ENCODE data around the gene NPAS3. TPM values are rescaled to one million over a fixed set of nuclear protein-coding genes. Genes with fewer than 3 reads are reported as not detected.

The NPAS3 gene
- polyA plus RNA-seq, 1 donor, result 1.0 TPM

DNA sequence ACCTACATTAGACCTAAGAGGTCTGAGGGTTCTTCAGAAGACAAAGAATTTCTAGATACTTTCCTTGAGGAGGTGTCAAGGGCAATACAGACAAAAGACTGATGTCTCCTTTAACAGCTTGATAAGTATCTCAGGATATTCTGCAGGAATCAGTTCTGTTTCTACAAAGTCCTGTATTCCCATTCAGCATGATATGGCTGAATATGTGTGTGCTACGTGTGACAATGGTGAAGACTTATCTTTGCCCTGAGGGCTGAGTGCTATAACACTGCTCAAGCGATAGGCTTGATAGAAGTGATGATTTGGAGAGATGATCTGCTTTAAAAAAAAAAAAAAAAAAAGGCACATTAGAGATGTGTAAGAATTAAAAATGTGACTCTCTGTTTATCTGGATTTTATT is 582.5 kb downstream of the NPAS3 start:
- no peaks in the 10 kb centered on the region for H3K27me3 ChIP-seq (ENCODE audit: control insufficient read depth, insufficient read depth, low read length)
- no peak for DNase-seq
- no peak overlapping the region for H3K4me3 ChIP-seq (ENCODE audit: low read length)
- no peak overlapping the region for H3K27ac ChIP-seq (ENCODE audit: low read length)
- no peaks in the 10 kb centered on the region for H3K4me1 ChIP-seq (ENCODE audit: control insufficient read depth, insufficient read depth, low read length)
- H3K9me3 ChIP-seq (ENCODE audit: control insufficient read depth, low read depth, low read length), result no peaks in the 10 kb centered on the region
- 43% methylated on average over 1 of the region's 2 CpGs for WGBS (ENCODE audit: insufficient coverage, low lambda C conversion rate)
- no peaks in the 10 kb centered on the region for H3K36me3 ChIP-seq (ENCODE audit: control insufficient read depth, insufficient read depth, low read length)

DNA sequence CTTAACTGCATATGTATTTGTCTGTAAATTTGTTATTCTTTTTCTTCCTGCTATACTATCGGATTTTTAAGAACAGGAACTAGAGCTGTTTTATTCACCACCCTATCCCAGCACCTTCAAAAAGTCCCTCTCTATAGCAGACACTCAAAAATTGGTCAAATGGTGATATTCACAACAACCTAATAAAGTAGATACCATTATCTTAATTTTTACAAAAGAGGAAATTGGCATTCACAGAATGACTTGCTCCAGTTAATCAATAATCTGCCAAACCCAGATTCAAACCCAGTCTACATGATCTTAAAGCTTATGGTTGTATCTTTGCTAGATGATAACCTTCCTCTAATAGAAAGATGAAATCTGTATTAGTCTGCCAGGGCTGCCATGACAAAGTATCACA is 585.6 kb downstream of the NPAS3 start:
- H3K27ac ChIP-seq (ENCODE audit: low read length), result no peak overlapping the region
- no peaks in the 10 kb centered on the region for H3K36me3 ChIP-seq (ENCODE audit: control insufficient read depth, insufficient read depth, low read length)
- no peaks in the 10 kb centered on the region for H3K9me3 ChIP-seq (ENCODE audit: control insufficient read depth, low read depth, low read length)
- no peak overlapping the region for H3K4me3 ChIP-seq (ENCODE audit: low read length)
- H3K27me3 ChIP-seq (ENCODE audit: control insufficient read depth, insufficient read depth, low read length), result no peaks in the 10 kb centered on the region
- no peaks in the 10 kb centered on the region for H3K4me1 ChIP-seq (ENCODE audit: control insufficient read depth, insufficient read depth, low read length)
- WGBS (ENCODE audit: insufficient coverage, low lambda C conversion rate), result no CpG with 5 or more reads among the region's 1 CpG
- DNase-seq, result no peak

DNA sequence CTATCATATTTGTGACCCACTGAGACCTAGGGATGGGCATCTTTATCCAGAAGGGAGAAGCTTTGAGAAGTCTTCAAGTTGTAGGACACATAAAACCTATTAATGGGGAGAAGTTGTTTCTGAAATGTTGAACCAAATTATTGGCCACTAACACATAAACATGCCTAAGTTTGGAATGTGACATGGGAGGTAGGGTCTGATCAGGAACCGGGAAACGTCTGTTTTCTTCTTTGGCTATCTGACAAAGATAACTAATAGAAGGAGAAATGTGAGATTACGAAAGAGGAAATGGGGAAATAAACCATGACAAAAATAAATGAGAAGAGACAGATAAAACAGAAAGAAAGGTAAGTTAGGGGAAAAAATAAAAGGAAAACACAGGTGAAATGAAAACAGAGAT is 586.9 kb downstream of the NPAS3 start:
- no peaks in the 10 kb centered on the region for H3K27me3 ChIP-seq (ENCODE audit: control insufficient read depth, insufficient read depth, low read length)
- WGBS (ENCODE audit: insufficient coverage, low lambda C conversion rate), result 69% methylated on average over 3 of the region's 3 CpGs
- no peak overlapping the region for H3K27ac ChIP-seq (ENCODE audit: low read length)
- no peak overlapping the region for H3K4me3 ChIP-seq (ENCODE audit: low read length)
- H3K36me3 ChIP-seq (ENCODE audit: control insufficient read depth, insufficient read depth, low read length), result no peaks in the 10 kb centered on the region
- no peaks in the 10 kb centered on the region for H3K4me1 ChIP-seq (ENCODE audit: control insufficient read depth, insufficient read depth, low read length)
- H3K9me3 ChIP-seq (ENCODE audit: control insufficient read depth, low read depth, low read length), result no peaks in the 10 kb centered on the region
- no peak for DNase-seq

DNA sequence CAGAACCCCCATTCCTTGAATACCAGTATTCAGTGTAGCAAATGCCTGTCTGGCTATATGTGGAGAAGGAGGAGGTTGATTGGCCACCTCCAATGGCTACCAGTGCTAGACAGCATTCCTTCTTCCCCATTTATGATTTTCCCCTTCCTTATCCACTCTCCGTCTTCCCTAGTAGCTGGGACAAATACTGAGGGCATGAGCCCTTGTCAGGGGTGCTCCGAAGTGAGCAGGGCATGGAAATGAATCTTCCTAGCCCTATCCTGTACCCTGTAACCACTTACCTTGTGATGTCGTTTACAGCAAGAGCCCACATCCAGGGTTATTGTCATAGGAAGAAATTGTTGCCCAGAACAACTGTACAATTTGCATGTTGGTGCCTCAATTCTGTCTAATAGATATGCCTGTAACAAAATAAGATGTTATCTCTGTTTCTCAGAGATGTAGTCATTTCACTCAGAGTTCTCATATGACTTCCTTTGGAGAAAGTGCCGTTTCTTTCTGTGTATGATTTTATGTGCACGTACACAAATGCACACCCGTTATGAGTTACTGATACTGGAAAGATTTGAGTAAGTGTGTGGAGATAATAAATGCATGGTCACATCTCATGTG is 588.5 kb downstream of the NPAS3 start:
- Histone ChIP-seq H3K4me3 (ENCODE audit: low read length) (no peak overlapping the region), H3K9me3 (ENCODE audit: control insufficient read depth, low read depth, low read length) (no peaks in the 10 kb centered on the region), H3K36me3 (ENCODE audit: control insufficient read depth, insufficient read depth, low read length) (no peaks in the 10 kb centered on the region), H3K27me3 (ENCODE audit: control insufficient read depth, insufficient read depth, low read length) (no peaks in the 10 kb centered on the region), H3K27ac (ENCODE audit: low read length) (no peak overlapping the region), H3K4me1 (ENCODE audit: control insufficient read depth, insufficient read depth, low read length) (no peaks in the 10 kb centered on the region)
- DNase-seq, result no peak
- 100% methylated on average over 2 of the region's 6 CpGs for WGBS (ENCODE audit: insufficient coverage, low lambda C conversion rate)

DNA sequence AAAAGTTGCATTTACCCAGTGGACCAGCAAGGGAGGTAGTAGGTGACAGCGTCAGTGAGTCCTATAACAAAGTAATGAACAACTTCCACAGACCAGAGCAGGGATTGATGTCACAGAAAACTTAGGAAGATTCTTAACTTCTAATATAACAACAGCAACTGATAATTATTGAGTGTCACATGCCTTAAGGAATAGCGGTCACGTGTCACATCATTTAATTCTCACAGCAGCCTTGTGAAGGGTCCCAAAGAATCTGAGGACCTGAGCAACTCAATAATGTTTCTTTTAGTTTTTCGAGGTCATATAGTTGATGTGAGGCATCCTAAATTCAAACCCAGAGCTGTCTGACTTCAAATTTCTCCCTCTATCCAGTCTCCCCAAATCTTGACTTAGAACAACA is 590.0 kb downstream of the NPAS3 start:
- 80% methylated on average over 1 of the region's 4 CpGs for WGBS (ENCODE audit: insufficient coverage, low lambda C conversion rate)
- DNase-seq, result no peak
- no peak overlapping the region for H3K4me3 ChIP-seq (ENCODE audit: low read length)
- H3K4me1 ChIP-seq (ENCODE audit: control insufficient read depth, insufficient read depth, low read length), result no peaks in the 10 kb centered on the region
- no peaks in the 10 kb centered on the region for H3K36me3 ChIP-seq (ENCODE audit: control insufficient read depth, insufficient read depth, low read length)
- H3K27me3 ChIP-seq (ENCODE audit: control insufficient read depth, insufficient read depth, low read length), result no peaks in the 10 kb centered on the region
- H3K9me3 ChIP-seq (ENCODE audit: control insufficient read depth, low read depth, low read length), result no peaks in the 10 kb centered on the region
- no peak overlapping the region for H3K27ac ChIP-seq (ENCODE audit: low read length)

DNA sequence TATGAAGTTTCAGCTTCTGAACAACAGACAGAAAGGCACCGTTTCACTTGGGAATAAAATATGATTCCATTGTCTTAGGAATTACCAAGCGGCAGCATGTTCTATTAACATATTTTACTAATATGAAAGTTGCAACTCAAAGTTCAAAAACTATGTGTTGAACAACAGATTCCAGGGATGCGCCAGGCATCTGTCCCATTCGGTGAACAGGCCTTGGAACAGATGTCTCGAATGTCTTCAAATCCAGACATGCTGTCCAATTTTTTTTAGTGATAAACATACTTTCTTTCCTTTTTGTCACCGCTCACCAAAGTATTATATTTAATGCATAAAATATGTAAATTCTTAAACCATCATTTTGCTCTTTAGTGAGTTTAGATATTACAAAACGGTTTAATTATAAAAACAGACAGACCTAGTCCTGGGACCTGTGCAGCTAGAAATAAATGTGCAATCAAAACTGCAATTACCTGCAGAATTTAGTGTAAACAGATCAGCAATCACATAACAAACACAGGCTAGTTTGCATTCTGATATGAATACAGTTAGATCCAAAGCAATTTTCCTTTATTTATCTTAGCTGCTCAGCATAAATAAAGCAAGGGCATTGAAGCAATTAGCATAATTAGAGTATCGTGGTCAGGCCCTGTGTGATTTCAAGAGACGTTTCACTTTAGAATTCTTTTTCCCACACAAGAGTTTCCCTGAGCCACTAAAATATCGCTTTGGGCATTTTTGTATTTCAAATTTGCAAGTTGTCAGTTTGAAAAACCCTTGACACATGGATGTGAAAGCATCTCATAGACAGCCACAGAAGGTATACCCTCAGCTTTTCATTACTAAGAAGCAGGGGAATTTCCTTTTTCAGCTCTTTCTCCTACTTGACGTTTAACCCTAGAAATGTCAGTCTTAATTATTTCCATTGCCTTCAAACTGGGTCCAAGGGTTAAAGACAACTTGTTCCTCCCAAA is 591.4 kb downstream of the NPAS3 start:
- Histone ChIP-seq H3K27ac (ENCODE audit: low read length) (no peak overlapping the region), H3K4me1 (ENCODE audit: control insufficient read depth, insufficient read depth, low read length) (no peaks in the 10 kb centered on the region), H3K27me3 (ENCODE audit: control insufficient read depth, insufficient read depth, low read length) (no peaks in the 10 kb centered on the region), H3K4me3 (ENCODE audit: low read length) (no peak overlapping the region), H3K9me3 (ENCODE audit: control insufficient read depth, low read depth, low read length) (no peaks in the 10 kb centered on the region), H3K36me3 (ENCODE audit: control insufficient read depth, insufficient read depth, low read length) (no peaks in the 10 kb centered on the region)
- 100% methylated on average over 3 of the region's 11 CpGs for WGBS (ENCODE audit: insufficient coverage, low lambda C conversion rate)
- DNase-seq, result no peak

DNA sequence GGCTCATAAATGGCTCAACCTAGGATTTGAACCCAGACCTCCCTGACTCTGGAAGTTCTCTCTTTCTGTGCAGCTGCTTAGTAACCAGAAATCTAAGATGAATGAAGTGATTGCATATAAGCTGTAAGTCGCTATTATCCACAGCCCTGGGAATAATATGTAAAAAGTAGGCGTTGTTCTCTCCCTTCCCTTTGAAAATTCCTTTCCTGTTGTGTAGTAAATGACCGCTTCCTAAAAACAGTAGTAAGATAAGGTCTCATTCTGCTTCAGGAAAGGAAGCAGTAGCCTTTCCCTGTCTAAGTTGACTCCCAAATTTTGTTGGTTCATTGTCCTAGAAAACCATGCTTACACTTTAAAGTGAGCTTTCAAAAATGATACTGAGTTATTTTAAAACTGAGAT is 593.9 kb downstream of the NPAS3 start:
- H3K27me3 ChIP-seq (ENCODE audit: control insufficient read depth, insufficient read depth, low read length), result no peaks in the 10 kb centered on the region
- no peaks in the 10 kb centered on the region for H3K36me3 ChIP-seq (ENCODE audit: control insufficient read depth, insufficient read depth, low read length)
- no CpG with 5 or more reads among the region's 3 CpGs for WGBS (ENCODE audit: insufficient coverage, low lambda C conversion rate)
- no peak overlapping the region for H3K27ac ChIP-seq (ENCODE audit: low read length)
- DNase-seq, result no peak
- H3K4me1 ChIP-seq (ENCODE audit: control insufficient read depth, insufficient read depth, low read length), result no peaks in the 10 kb centered on the region
- H3K9me3 ChIP-seq (ENCODE audit: control insufficient read depth, low read depth, low read length), result no peaks in the 10 kb centered on the region
- H3K4me3 ChIP-seq (ENCODE audit: low read length), result no peak overlapping the region

DNA sequence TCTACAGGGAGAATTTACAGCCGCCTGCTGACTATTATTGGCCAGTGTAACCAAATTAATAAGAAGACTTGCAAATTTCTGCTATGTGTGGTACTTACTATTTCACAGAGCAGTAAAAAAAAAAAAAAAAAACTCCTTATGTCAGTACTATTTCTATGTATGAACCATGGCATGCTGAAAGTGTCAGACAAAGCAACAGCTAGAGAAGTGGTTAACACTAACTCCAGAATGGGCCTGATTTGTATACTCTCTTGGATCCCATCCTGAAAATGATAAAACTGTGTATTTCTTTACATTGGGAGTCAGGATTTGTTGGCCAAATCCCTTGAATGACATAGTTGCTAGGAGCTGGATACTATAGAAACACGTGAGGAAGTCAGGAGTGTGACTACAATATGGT is 595.4 kb downstream of the NPAS3 start:
- H3K36me3 ChIP-seq (ENCODE audit: control insufficient read depth, insufficient read depth, low read length), result no peaks in the 10 kb centered on the region
- H3K9me3 ChIP-seq (ENCODE audit: control insufficient read depth, low read depth, low read length), result no peaks in the 10 kb centered on the region
- H3K27me3 ChIP-seq (ENCODE audit: control insufficient read depth, insufficient read depth, low read length), result no peaks in the 10 kb centered on the region
- H3K4me1 ChIP-seq (ENCODE audit: control insufficient read depth, insufficient read depth, low read length), result no peaks in the 10 kb centered on the region
- DNase-seq, result no peak
- no peak overlapping the region for H3K27ac ChIP-seq (ENCODE audit: low read length)
- WGBS (ENCODE audit: insufficient coverage, low lambda C conversion rate), result no CpG with 5 or more reads among the region's 2 CpGs
- H3K4me3 ChIP-seq (ENCODE audit: low read length), result no peak overlapping the region

DNA sequence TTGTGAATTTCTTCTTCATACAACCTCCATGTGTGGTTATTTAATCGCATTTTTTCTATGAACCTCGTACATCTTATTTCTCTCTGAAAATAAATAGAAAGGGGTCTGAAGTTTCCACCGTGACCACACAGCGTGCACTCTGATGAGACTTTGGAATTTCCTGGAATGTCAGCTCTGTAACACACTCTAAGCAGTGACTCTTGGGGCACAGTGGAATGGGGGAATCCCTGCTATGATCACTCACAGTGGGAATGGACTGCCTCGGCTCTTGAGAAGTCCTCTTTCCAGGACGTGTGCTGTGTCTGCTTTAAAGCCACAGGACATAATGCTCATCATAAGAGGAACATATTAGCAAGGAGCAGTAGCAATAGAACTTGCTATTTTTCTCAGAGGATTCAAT is 596.0 kb downstream of the NPAS3 start:
- Histone ChIP-seq H3K4me3 (ENCODE audit: low read length) (no peak overlapping the region), H3K27ac (ENCODE audit: low read length) (no peak overlapping the region), H3K9me3 (ENCODE audit: control insufficient read depth, low read depth, low read length) (no peaks in the 10 kb centered on the region), H3K36me3 (ENCODE audit: control insufficient read depth, insufficient read depth, low read length) (no peaks in the 10 kb centered on the region), H3K4me1 (ENCODE audit: control insufficient read depth, insufficient read depth, low read length) (no peaks in the 10 kb centered on the region), H3K27me3 (ENCODE audit: control insufficient read depth, insufficient read depth, low read length) (no peaks in the 10 kb centered on the region)
- DNase-seq, result no peak
- WGBS (ENCODE audit: insufficient coverage, low lambda C conversion rate), result 75% methylated on average over 2 of the region's 6 CpGs

DNA sequence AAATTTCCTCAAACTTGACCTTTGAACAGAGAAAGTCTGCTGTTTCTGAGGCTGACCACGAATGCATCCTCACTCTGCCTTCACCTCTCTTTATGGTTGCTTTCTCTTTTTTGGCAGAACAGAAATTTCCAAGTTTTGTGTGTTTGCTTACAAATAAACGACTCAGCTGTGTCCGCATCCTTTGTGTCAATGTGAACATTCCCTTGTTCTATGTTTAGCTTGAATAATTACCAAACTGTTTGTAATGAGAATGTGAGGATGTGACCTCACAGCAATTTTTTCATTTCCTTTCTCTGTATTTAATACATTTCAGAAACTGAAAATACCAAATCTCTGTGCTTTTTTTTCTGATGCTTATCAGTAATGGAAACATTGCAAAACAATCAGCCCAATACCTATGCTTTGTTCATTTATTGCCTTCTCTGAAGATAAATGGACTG is 601.3 kb downstream of the NPAS3 start:
- Histone ChIP-seq H3K27ac (ENCODE audit: low read length) (no peak overlapping the region), H3K4me3 (ENCODE audit: low read length) (no peak overlapping the region), H3K36me3 (ENCODE audit: control insufficient read depth, insufficient read depth, low read length) (no peaks in the 10 kb centered on the region), H3K9me3 (ENCODE audit: control insufficient read depth, low read depth, low read length) (no peaks in the 10 kb centered on the region), H3K4me1 (ENCODE audit: control insufficient read depth, insufficient read depth, low read length) (no peaks in the 10 kb centered on the region), H3K27me3 (ENCODE audit: control insufficient read depth, insufficient read depth, low read length) (no peaks in the 10 kb centered on the region)
- DNase-seq, result no peak
- WGBS (ENCODE audit: insufficient coverage, low lambda C conversion rate), result 17% methylated on average over 1 of the region's 3 CpGs
